Breast epithelium (tissue), 4 donors: ENCODE results near the gene NECTIN2. TPM values are rescaled to one million over a fixed set of nuclear protein-coding genes. Genes with fewer than 3 reads are reported as not detected.

ENCODE experiments used
- DNase-seq, 2 donors: peaks; one replicate each; pipeline ENCODE4 v3.0.0-alpha.2; 2019; ENCODE audit warnings: low spot score in 2 of 2
- H3K27ac ChIP-seq, 2 donors: fragments of 200-600 bp; sonication (generic) in 1 of 2; one replicate each; pipeline ENCODE4 v1.5.1; 2016 to 2019; ENCODE audit warnings: mild to moderate bottlenecking in 1 of 2
- H3K27me3 ChIP-seq, 2 donors: fragments of 200-600 bp; sonication (generic) in 1 of 2; one replicate each; pipeline versions ENCODE4 v1.5.1 to v1.6.0; 2017 to 2019; ENCODE audit warnings: control low read depth in 1 of 2, mild to moderate bottlenecking in 1 of 2
- H3K36me3 ChIP-seq: fragments of 200-600 bp; one replicate; pipeline ENCODE4 v1.5.1; 2019
- H3K4me1 ChIP-seq, 2 donors: fragments of 200-600 bp; sonication (generic); one replicate each; pipeline ENCODE4 v1.5.1; 2016 to 2019; ENCODE audit warnings: control low read depth in 1 of 2
- H3K4me3 ChIP-seq, 3 donors: fragments of 200-600 bp; sonication (generic); 1 replicate in 2 of 3; 2 replicates in 1 of 3; pipeline ENCODE4 v1.5.1; 2016 to 2019; ENCODE audit warnings: mild to moderate bottlenecking in 3 of 3, moderate library complexity in 2 of 3
- H3K9me3 ChIP-seq, 2 donors: fragments of 200-600 bp; sonication (generic) in 1 of 2; one replicate each; pipeline ENCODE4 v1.5.1; 2016 to 2019; ENCODE audit warnings: control low read depth in 1 of 2
- CTCF ChIP-seq, 3 donors: fragments of 450-650 bp; IDR thresholded peaks; one replicate each; pipeline ENCODE4 v1.5.1; 2016 to 2017; ENCODE audit warnings: antibody characterized with exemption in 3 of 3, mild to moderate bottlenecking in 3 of 3, moderate library complexity in 3 of 3
- POLR2A ChIP-seq: fragments of 450-650 bp; IDR thresholded peaks from one replicate; pipeline ENCODE4 v1.6.1; 2016; ENCODE audit warnings: antibody characterized with exemption, mild to moderate bottlenecking, moderate library complexity
- POLR2AphosphoS5 ChIP-seq, 3 donors: sonication (generic); formaldehyde crosslinking; IDR thresholded peaks; one replicate each; pipeline ENCODE4 v1.6.1; 2017; ENCODE audit warnings: antibody characterized with exemption in 3 of 3
- intact Hi-C: fragments of 100-400 bp; cut with DNase I; formaldehyde crosslinking; loops from one replicate; pipeline ENCODE4 v1.15.1; 2023; ENCODE audit warnings: low total_unique reads
- total RNA-seq, 3 donors: library from RNA; depleted of rRNA; stranded (reverse); fragments of >200 nt; gene quantifications; one replicate each; pipeline ENCODE4 v1.1.0, GENCODE V29; 2016

Gene NECTIN2
- total RNA-seq, 3 donors from 2014 or later, result 28.0 to 114 (median 86.6) TPM

- Histone ChIP-seq H3K4me3 (no peak overlapping the region), H3K27me3 (no peaks in the 10 kb centered on the region), H3K4me1 (no peaks in the 10 kb centered on the region), H3K36me3 (no peaks in the 10 kb centered on the region), H3K9me3 (no peaks in the 10 kb centered on the region), H3K27ac (peak overlapping the region in 1 of 2 donors; percentile 28)
- no peak for DNase-seq
- TF ChIP-seq POLR2A, result no peak
- no peak for TF ChIP-seq CTCF (IDR thresholded peaks at IDR 0.05)
- no peak for TF ChIP-seq POLR2AphosphoS5 (IDR thresholded peaks at IDR 0.05)
- intact Hi-C loops, result no loop called here
These were observed 20.6 kb downstream of the NECTIN2 start for GRCh38 chr19:44866664-44867063.

GRCh38 chr19:44867578-44867977 lies 21.5 kb downstream of the NECTIN2 start:
- no peaks in the 10 kb centered on the region for H3K36me3 ChIP-seq
- peak overlapping the region in 1 of 2 donors; percentile 34 for H3K27ac ChIP-seq
- intact Hi-C loops, result no loop called here

GRCh38 chr19:44869733-44870470 lies 23.8 kb downstream of the NECTIN2 start:
- Histone ChIP-seq H3K4me1 (no peaks in the 10 kb centered on the region), H3K27me3 (no peaks in the 10 kb centered on the region), H3K9me3 (no peaks in the 10 kb centered on the region), H3K36me3 (no peaks in the 10 kb centered on the region), H3K4me3 (no peak overlapping the region), H3K27ac (peak overlapping the region in 1 of 2 donors; percentile 85)
- no peak for DNase-seq
- TF ChIP-seq POLR2A, result no peak
- no peak for TF ChIP-seq CTCF (IDR thresholded peaks at IDR 0.05)
- TF ChIP-seq POLR2AphosphoS5 (IDR thresholded peaks at IDR 0.05), result no peak
- intact Hi-C loops, result no loop called here

More at GRCh38 chr19:44867578-44867977, 21.5 kb downstream of the NECTIN2 start:
- Histone ChIP-seq H3K27me3 (no peaks in the 10 kb centered on the region), H3K4me1 (no peaks in the 10 kb centered on the region), H3K9me3 (no peaks in the 10 kb centered on the region), H3K4me3 (no peak overlapping the region)
- no peak for DNase-seq
- no peak for TF ChIP-seq POLR2A

- H3K27ac ChIP-seq, result peak overlapping the region in 1 of 2 donors; percentile 61
- no peaks in the 10 kb centered on the region for H3K27me3 ChIP-seq
- no peaks in the 10 kb centered on the region for H3K36me3 ChIP-seq
- no peaks in the 10 kb centered on the region for H3K4me1 ChIP-seq
- H3K9me3 ChIP-seq, result no peaks in the 10 kb centered on the region
- DNase-seq, result no peak
- no peak for TF ChIP-seq POLR2A
- no peak for TF ChIP-seq CTCF (IDR thresholded peaks at IDR 0.05)
- TF ChIP-seq POLR2AphosphoS5 (IDR thresholded peaks at IDR 0.05), result no peak
- intact Hi-C loops, result no loop called here
- no peak overlapping the region for H3K4me3 ChIP-seq
These were observed 25.7 kb downstream of the NECTIN2 start for GRCh38 chr19:44871809-44872208.

DNA sequence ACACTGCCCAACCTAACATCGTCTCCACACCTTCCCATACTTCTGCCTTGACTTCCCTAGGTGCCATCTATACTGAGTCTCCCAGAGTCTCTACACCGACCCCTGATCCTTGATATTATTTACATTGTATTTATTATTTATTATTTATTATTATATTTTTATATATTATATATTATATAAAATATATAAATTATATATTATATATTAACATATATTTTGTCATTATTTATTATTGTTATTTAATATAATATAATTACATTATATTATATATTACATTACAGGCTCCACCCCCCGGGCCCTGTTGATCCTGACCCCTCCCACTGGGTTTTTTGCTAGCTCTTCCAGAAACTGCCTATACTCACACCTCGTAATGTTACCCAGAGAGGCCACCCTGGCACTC lies 26.6 kb downstream of the NECTIN2 start:
- TF ChIP-seq POLR2A (no peak), CTCF (IDR thresholded peaks at IDR 0.05) (no peak), POLR2AphosphoS5 (IDR thresholded peaks at IDR 0.05) (no peak)
- Histone ChIP-seq H3K27ac (no peak overlapping the region), H3K4me1 (no peaks in the 10 kb centered on the region), H3K36me3 (no peaks in the 10 kb centered on the region), H3K27me3 (no peaks in the 10 kb centered on the region), H3K9me3 (no peaks in the 10 kb centered on the region), H3K4me3 (no peak overlapping the region)
- intact Hi-C loops, result no loop called here
- no peak for DNase-seq
